Panc1 (cell line): ENCODE results near the gene OTX1. TPM values are rescaled to one million over a fixed set of nuclear protein-coding genes. Genes with fewer than 3 reads are reported as not detected.

ENCODE experiments used
- ATAC-seq: fragments of 200-7000 bp; cut with Tn5 transposase; 2 replicates; pipeline ENCODE4 v1.9.1; 2020; ENCODE audit warnings: mild to moderate bottlenecking, moderate library complexity
- BruUV-seq: library from RNA; stranded (reverse); fragments of 400-500 nt; replicated peaks from 2 replicates; lab custom pipeline; 2021; lab: Mats Ljungman, UMichigan
- CTCF ChIA-PET: fragments of 300-600 bp; sonication (Branson Sonifier 250); formaldehyde crosslinking; loops from one replicate; lab custom pipeline; 2022; ENCODE audit warnings: antibody characterized with exemption; lab: Charles Lee
- POLR2A ChIA-PET: fragments of 300-600 bp; sonication (Branson Sonifier 250); formaldehyde crosslinking; loops from one replicate; lab custom pipeline; 2022; ENCODE audit warnings: antibody characterized with exemption; lab: Charles Lee
- DNase-seq: peaks from one replicate; pipeline ENCODE4 v3.0.0-alpha.2; 2010; ENCODE audit warnings: low read depth, low spot score
- H3K27ac ChIP-seq: 2 replicates; pipeline ENCODE4 v1.5.1; 2011; ENCODE audit warnings: mild to moderate bottlenecking, low read length, inconsistent platforms
- H3K27me3 ChIP-seq: fragments of 200-500 bp; sonication (Bioruptor generic); 2 replicates; pipeline ENCODE4 v1.6.0; 2014; ENCODE audit warnings: low read length, inconsistent platforms; ENCODE audit not compliant: control insufficient read depth, insufficient read depth
- H3K36me3 ChIP-seq: fragments of 200-500 bp; sonication (Bioruptor generic); 2 replicates; pipeline ENCODE4 v1.5.1; 2014; ENCODE audit warnings: inconsistent platforms, mild to moderate bottlenecking, low read length, moderate library complexity; ENCODE audit not compliant: control insufficient read depth, insufficient read depth
- H3K4me1 ChIP-seq: 2 replicates; pipeline ENCODE4 v1.5.1; 2011; ENCODE audit warnings: inconsistent platforms, mild to moderate bottlenecking, low read length, moderate library complexity; ENCODE audit not compliant: control insufficient read depth, insufficient read depth
- H3K4me3 ChIP-seq, 2 experiments: 2 replicates each; pipeline ENCODE4 v1.5.1; 2011 to 2012; ENCODE audit warnings: low read depth in 2 of 2, low read length in 2 of 2, mild to moderate bottlenecking in 2 of 2, inconsistent platforms in 1 of 2, moderate library complexity in 1 of 2
- H3K9me3 ChIP-seq: fragments of 200-500 bp; sonication (Bioruptor generic); 2 replicates; pipeline ENCODE4 v1.5.1; 2014; ENCODE audit warnings: low read depth, mild to moderate bottlenecking, inconsistent platforms, low read length, moderate library complexity; ENCODE audit not compliant: control insufficient read depth, insufficient read depth
- POLR2AphosphoS5 ChIP-seq: IDR thresholded peaks from 2 replicates; pipeline ENCODE4 v1.6.1; 2012; ENCODE audit warnings: mild to moderate bottlenecking, low read depth, low read length, moderate library complexity
- SIN3A ChIP-seq: IDR thresholded peaks from 2 replicates; pipeline ENCODE4 v1.6.1; 2012; ENCODE audit warnings: low read depth, mild to moderate bottlenecking, low read length, moderate library complexity, borderline replicate concordance; ENCODE audit not compliant: insufficient read depth
- TCF7L2 ChIP-seq: IDR thresholded peaks from 2 replicates; pipeline ENCODE4 v1.6.1; 2011; ENCODE audit warnings: mild to moderate bottlenecking, low read depth, low read length, inconsistent platforms
- in situ Hi-C: cut with HindIII; loops from 2 replicates; pipeline ENCODE4 v1.10.0; 2016; ENCODE audit warnings: low sequenced_read_pairs, low pct_unique_long_range_greater_than_20kb
- intact Hi-C: fragments of 100-400 bp; cut with micrococcal nuclease; formaldehyde crosslinking; loops from one replicate; pipeline ENCODE4 v1.10.0; 2022; ENCODE audit not compliant: unreplicated experiment
- total RNA-seq: library from RNA; stranded (reverse); gene quantifications from one replicate; pipeline ENCODE4 v1.2.1, GENCODE V29; 2021; ENCODE audit not compliant: unreplicated experiment
- TF ChIP-seq, protein P1 (sequence below), 2 experiments: IDR thresholded peaks; 2 replicates each; pipeline ENCODE4 v1.6.1; 2011 to 2012; ENCODE audit warnings: low read depth in 2 of 2, control low read depth in 1 of 2, low read length in 1 of 2, mild to moderate bottlenecking in 1 of 2, moderate library complexity in 1 of 2; ENCODE audit not compliant: insufficient read depth in 1 of 2
- TF ChIP-seq, protein P2 (sequence below): fragments of 450-650 bp; IDR thresholded peaks from 2 replicates; pipeline ENCODE4 v1.5.1; 2017; ENCODE audit warnings: mild to moderate bottlenecking

The OTX1 gene
- total RNA-seq, 1 experiment from 2014 or later = 4.2 TPM

DNA sequence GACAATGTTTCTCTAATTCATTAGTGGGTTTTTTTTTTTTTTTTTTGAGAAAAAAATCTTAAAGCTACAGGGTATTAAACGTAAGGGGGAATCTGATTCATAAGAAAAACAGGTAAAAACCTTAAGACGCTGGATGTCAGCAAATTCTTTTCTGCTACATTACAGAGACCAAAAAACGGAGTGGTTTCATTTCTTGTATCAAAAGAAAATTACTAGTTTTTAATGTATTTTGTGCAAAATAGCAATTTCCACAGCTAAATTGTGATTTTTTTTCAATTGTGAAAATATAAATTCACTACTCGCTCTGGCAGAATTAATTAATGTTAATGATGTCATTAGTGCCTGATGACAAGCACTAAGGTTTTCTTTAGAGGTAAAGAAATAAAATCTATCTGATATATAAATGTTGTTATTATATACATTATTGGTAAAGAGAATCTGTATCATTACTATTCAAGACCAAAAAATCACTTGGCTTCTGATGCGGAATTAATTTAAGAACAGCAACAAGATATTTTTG lies 9.9 kb downstream of the OTX1 start:
- H3K4me3 ChIP-seq = no peak overlapping the region; a peak in 2 of 4 replicates
- H3K27me3 ChIP-seq = peaks cover 6% of the 10 kb centered on the region
- no peaks in the 10 kb centered on the region for H3K4me1 ChIP-seq
- H3K36me3 ChIP-seq = no peaks in the 10 kb centered on the region
- intact Hi-C loops = no loop called here
- BruUV-seq = no TSS peak
- H3K9me3 ChIP-seq = no peaks in the 10 kb centered on the region
- DNase-seq (no peak), ATAC-seq (no peak)
- ChIA-PET CTCF (no interaction called here), POLR2A (interaction anchor here (0.6 to 0.7 kb wide), 3 partner anchors 40 to 511 kb away, joined by 4 to 16 read pairs (median 7); no protein-coding TSS in a partner anchor)
- TF ChIP-seq, protein P1, sequence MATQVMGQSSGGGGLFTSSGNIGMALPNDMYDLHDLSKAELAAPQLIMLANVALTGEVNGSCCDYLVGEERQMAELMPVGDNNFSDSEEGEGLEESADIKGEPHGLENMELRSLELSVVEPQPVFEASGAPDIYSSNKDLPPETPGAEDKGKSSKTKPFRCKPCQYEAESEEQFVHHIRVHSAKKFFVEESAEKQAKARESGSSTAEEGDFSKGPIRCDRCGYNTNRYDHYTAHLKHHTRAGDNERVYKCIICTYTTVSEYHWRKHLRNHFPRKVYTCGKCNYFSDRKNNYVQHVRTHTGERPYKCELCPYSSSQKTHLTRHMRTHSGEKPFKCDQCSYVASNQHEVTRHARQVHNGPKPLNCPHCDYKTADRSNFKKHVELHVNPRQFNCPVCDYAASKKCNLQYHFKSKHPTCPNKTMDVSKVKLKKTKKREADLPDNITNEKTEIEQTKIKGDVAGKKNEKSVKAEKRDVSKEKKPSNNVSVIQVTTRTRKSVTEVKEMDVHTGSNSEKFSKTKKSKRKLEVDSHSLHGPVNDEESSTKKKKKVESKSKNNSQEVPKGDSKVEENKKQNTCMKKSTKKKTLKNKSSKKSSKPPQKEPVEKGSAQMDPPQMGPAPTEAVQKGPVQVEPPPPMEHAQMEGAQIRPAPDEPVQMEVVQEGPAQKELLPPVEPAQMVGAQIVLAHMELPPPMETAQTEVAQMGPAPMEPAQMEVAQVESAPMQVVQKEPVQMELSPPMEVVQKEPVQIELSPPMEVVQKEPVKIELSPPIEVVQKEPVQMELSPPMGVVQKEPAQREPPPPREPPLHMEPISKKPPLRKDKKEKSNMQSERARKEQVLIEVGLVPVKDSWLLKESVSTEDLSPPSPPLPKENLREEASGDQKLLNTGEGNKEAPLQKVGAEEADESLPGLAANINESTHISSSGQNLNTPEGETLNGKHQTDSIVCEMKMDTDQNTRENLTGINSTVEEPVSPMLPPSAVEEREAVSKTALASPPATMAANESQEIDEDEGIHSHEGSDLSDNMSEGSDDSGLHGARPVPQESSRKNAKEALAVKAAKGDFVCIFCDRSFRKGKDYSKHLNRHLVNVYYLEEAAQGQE (IDR thresholded peaks at IDR 0.05; ENCODE audit: insufficient read depth in 1 of 2, low read depth in 2 of 2, low read length in 1 of 2) = no peak
- TF ChIP-seq, protein P2, sequence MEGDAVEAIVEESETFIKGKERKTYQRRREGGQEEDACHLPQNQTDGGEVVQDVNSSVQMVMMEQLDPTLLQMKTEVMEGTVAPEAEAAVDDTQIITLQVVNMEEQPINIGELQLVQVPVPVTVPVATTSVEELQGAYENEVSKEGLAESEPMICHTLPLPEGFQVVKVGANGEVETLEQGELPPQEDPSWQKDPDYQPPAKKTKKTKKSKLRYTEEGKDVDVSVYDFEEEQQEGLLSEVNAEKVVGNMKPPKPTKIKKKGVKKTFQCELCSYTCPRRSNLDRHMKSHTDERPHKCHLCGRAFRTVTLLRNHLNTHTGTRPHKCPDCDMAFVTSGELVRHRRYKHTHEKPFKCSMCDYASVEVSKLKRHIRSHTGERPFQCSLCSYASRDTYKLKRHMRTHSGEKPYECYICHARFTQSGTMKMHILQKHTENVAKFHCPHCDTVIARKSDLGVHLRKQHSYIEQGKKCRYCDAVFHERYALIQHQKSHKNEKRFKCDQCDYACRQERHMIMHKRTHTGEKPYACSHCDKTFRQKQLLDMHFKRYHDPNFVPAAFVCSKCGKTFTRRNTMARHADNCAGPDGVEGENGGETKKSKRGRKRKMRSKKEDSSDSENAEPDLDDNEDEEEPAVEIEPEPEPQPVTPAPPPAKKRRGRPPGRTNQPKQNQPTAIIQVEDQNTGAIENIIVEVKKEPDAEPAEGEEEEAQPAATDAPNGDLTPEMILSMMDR = no peak
- no peak for TF ChIP-seq SIN3A
- no peak for TF ChIP-seq POLR2AphosphoS5
- no peak for TF ChIP-seq TCF7L2
- in situ Hi-C loops = no loop called here
- H3K27ac ChIP-seq = no peak overlapping the region

DNA sequence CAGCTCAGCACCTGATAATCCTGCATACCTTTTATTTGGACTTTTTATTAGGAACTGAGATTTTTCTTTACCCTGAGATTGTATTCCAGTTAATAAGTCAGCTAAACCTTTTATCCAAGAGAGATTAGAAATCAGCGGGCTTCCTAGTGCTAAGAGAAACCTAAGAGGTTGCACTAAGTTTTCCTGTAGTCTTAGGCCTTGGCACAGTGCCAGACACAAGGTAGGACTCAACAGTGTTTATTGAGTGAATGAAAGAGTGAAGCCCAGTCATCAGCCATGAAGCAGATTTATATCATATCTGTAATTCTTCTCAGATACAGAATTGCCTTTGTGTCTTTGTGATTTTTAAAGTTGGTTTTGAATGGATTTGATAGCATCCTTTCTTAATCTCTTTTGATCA lies 13.6 kb downstream of the OTX1 start:
- TF ChIP-seq POLR2AphosphoS5 (no peak), TCF7L2 (no peak), SIN3A (no peak)
- TF ChIP-seq, protein P1 (IDR thresholded peaks at IDR 0.05; ENCODE audit: insufficient read depth in 1 of 2, low read depth in 2 of 2, low read length in 1 of 2) = no peak
- TF ChIP-seq, protein P2 = no peak
- CTCF ChIA-PET = no interaction called here
- POLR2A ChIA-PET = no interaction called here
- BruUV-seq = no TSS peak
- Histone ChIP-seq H3K27ac (no peak overlapping the region), H3K4me3 (no peak overlapping the region), H3K36me3 (no peaks in the 10 kb centered on the region), H3K27me3 (peaks cover 10% of the 10 kb centered on the region), H3K9me3 (no peaks in the 10 kb centered on the region), H3K4me1 (no peaks in the 10 kb centered on the region)
- in situ Hi-C loops (no loop called here), intact Hi-C loops (no loop called here)
- no peak for DNase-seq
- no peak for ATAC-seq
